Measurements from ENCODE around the gene TNNI2.
"Not testable (repeated sequence)": the region's sequence is repeated elsewhere in the genome, so short reads cannot be mapped to it uniquely, and the experiment has no call there.

The TNNI2 gene

GRCh38 chr11:1862588-1863351, 24.0 kb downstream of the TNNI2 start:
- no peak for DNase-seq (ENCODE audit: low spot score)

DNA sequence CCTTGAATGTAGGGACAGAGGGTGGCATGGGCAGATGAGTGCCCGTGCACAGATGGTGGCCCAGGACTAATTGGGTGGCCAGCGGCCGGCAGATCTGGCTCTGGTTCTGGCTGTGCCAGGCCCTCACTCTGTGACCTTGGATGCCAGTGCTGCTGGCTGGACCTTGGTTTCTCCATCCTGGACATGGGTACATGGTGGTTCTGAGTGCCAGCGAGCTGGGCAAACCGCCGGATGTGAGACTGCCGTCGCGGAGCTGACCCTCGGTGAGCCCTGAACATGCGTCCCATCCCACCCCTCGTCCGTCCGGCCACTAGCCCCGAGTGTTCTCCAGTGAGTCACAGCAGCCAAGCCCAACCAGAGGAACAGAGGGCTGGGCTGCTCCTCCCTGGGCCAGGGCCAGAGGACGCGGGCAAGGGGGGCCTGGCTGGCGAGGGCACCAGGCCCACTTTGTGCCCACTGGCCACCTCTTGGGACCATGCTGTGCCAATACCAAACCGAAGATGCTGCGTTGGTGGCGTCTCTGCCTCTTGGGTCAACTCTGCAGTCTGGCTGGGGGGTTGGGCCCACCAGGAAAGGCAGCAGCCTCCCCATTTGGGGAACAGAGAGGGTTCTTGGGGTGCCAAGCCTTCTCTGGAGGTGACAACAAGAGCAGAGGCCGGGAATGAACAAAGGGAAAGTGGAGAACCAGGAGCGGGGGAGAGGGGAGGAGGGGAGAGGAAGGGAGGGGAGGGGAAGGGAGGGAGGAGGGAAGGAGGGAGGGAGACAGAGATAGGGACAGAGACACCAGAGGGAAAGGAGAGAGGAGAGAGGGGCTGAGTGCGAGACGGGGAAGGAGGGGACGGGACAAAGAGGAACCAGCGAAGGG, 24.8 kb downstream of the TNNI2 start:
- no peak for DNase-seq (ENCODE audit: low spot score)

GRCh38 chr11:1864231-1864630, 25.4 kb downstream of the TNNI2 start:
- no peak for DNase-seq (ENCODE audit: low spot score)

- no peak for DNase-seq (ENCODE audit: low spot score)
Observed at GRCh38 chr11:1864831-1865665, 26.3 kb downstream of the TNNI2 start.

GRCh38 chr11:1866226-1866625, 27.4 kb downstream of the TNNI2 start:
- DNase-seq (ENCODE audit: low spot score) = no peak

DNA sequence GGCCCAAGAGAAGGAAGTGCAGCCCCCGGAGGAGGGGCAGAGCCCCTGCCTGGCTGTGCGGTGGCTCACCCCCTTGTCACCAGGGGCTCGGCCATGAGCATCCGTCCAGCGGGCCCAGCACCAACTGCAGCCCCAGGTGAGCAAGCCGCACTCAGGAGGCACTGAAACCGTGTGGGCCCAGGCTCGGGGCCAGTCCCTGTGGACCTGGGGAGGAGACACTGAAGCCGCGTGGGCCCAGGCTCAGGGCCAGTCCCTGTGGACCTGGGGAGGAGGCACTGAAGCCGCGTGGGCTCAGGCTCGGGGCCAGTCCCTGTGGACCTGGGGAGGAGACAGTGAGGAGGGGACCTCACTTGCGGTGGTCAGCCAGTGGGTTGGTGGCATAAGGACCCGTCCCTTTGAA, 28.0 kb downstream of the TNNI2 start:
- DNase-seq (ENCODE audit: low spot score) = no peak

DNA sequence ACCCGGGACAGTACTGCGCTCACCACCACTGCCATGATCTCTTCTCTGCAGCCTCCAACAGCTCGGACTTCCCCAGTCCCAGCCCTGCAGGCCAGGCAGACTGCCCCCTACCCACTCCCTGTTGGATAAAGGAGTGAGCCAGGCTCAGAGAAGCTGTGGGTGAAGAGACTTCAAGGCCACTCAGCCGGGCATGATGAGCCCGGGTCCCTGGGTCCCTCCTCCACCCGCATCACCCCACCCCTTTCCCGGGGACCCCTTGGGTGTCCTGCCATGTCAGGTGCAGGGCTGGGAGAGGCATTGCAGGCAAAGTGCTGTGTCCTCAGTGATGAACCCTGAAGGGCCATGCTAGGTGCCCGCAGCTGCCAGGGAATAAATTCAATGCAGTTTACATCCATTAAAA, 28.6 kb downstream of the TNNI2 start:
- no peak for DNase-seq (ENCODE audit: low spot score)

DNA sequence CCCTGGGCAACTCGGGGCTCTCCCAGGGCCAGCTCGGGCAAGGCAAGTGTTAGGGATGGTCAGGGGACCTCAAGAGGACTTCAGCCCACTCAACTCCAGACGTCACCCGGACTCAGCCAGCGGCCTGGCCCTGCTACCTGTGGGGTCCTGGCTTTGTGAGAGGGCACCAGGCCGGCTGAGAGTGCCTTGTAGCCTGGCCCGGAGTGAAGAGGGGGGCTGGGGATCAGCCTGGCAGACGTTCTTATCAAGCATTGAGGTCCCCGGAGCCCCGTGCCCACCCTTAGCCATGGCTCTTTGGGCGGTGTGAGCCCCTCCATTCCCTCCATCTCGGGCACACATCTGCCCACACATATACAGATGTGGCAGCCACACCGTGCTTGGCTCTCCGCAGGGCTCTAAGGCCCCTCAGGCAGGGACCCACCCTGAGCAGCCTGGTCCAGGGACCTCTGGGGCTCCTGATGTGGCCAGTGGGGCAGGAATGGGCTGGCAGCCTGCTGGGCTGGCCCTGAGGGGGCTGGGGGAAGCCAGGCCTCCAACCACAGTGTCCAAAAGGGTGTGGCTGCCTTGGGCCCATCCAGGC, 29.4 kb downstream of the TNNI2 start:
- no peak for DNase-seq (ENCODE audit: low spot score)

GRCh38 chr11:1868636-1869291, 30.0 kb downstream of the TNNI2 start:
- DNase-seq (ENCODE audit: low spot score) = no peak

DNA sequence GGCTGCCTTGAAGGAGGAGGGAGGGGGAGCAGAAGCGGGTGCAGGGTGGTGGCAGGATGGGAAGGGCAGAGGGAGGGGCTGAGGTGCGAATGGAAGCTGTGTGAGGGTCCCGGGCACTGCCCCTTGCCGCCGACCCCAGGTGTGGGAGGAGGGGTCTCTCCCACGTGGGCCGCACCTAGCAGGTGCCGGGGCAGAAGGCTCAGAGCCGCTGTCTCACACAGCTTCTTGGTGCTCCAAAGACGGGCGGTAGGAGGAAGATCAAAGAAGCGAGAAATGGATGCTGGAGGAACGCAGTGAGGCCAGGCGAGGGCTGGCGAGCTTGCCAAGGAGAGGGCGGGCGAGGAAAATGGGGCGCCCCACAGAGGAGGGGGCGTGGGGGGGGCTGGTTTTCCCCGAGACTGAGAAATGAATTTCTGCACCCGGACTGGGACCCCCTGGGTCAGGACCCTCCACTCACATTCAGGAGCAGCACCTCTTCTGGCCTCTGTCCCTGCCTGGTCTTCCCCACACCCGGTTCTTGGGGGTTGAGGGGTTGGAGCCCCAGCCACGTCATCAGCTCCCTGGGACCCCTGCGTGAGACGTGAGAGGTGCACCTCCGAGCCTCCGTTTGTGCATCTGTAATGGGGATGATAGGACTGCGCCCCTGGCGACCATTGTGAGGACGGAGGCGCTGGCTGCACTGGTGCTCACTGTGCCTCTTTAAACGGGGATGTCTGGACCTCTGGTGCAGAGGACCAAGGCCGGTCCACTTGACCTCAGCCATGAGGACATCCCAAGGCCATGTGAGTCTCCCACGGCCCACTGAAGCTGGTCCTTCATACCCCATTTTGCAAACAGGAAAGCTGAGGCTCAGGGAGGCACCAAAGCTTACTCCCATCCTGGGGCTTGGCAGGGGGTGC, 30.9 kb downstream of the TNNI2 start:
- no peak for DNase-seq (ENCODE audit: low spot score)

- no peak for DNase-seq (ENCODE audit: low spot score)
Observed at GRCh38 chr11:1870326-1870696, 31.5 kb downstream of the TNNI2 start.

GRCh38 chr11:1870721-1871466, 32.1 kb downstream of the TNNI2 start:
- DNase-seq (ENCODE audit: low spot score) = no peak

- DNase-seq (ENCODE audit: low spot score) = no peak
Observed at GRCh38 chr11:1871531-1871930, 32.8 kb downstream of the TNNI2 start.

GRCh38 chr11:1872267-1872985, 33.6 kb downstream of the TNNI2 start:
- no peak for DNase-seq (ENCODE audit: low spot score)

DNA sequence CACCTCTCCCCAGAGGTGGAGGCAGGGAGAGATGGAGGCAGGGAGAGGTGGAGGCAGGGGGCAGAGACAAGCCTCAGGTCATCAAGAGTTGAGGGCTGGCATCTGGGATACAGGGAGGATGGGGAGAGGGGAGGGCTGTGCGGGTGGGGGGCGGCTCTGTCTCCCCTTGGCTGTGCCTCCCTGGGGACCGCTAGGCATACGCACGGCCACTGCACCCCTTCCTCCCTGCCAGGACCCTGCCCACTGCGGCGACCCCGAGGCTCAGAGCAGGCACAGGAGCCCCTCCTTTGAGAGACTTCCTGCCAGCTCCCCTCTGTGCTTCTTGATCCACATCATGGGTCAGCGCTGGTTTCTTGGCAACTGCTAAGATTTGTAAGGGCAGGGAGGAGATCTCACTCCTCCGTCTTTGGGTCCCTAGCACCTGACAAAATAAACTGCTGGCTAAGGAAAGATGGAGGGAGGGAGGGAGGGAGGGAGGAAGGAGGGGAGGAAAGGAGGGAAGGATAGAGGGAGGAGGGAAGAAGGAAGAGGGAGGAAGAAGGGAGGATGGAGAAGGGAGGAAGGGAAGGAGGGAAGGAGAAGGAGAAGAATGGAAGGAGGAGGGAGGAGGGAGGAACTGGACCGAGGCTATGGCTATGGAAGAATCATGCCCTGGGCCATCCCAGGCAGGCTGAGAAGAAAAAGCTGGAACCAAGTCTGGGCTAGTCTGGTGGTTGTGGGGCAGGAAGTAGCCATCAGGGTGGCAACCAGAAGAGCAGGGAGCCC, 34.4 kb downstream of the TNNI2 start:
- no peak for DNase-seq (ENCODE audit: low spot score)

DNA sequence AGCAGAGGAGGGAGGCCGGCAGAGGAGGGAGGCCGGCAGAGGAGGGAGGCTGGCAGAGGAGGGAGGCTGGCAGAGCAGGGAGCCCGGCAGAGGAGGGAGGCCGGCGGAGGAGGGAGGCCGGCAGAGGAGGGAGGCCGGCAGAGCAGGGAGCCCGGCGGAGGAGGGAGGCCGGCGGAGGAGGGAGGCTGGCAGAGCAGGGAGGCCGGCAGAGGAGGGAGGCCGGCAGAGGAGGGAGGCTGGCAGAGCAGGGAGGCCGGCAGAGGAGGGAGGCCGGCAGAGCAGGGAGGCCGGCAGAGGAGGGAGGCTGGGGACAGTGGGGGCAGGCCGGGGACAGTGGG, 35.0 kb downstream of the TNNI2 start:
- DNase-seq (ENCODE audit: low spot score) = not testable (repeated sequence)

GRCh38 chr11:1874441-1875092, 35.8 kb downstream of the TNNI2 start:
- DNase-seq (ENCODE audit: low spot score) = not testable (repeated sequence)

Measured in LoVo (cell line).